SU-DHL-6 (cell line): Measurements from ENCODE around the gene CEP85.

Experiments used
- H2AFZ ChIP-seq: fragments of 200-600 bp; sonication (generic); 2 replicates; pipeline ENCODE4 v1.6.1; 2014; ENCODE audit warnings: low read depth, mild to moderate bottlenecking, moderate library complexity, mixed read lengths, antibody characterized with exemption, low read length; ENCODE audit not compliant: severe bottlenecking
- H3F3A ChIP-seq: fragments of 200-600 bp; shearing (Covaris generic); 2 replicates; pipeline ENCODE4 v1.6.0; 2016; ENCODE audit warnings: antibody characterized with exemption, mild to moderate bottlenecking; ENCODE audit not compliant: insufficient read depth
- H3K27ac ChIP-seq: fragments of 200-600 bp; sonication (generic); 2 replicates; pipeline ENCODE4 v1.5.1; 2016; ENCODE audit warnings: low read depth, mild to moderate bottlenecking, low read length, moderate library complexity, mixed read lengths
- H3K27me3 ChIP-seq: fragments of 200-600 bp; sonication (generic), shearing (Covaris generic); 2 replicates; pipeline ENCODE4 v1.6.0; 2014; ENCODE audit warnings: mild to moderate bottlenecking, low read length
- H3K36me3 ChIP-seq: fragments of 200-600 bp; sonication (generic); 2 replicates; pipeline ENCODE4 v1.6.1; 2014; ENCODE audit warnings: mild to moderate bottlenecking, low read length, mixed read lengths
- H3K4me2 ChIP-seq: fragments of 300-600, 200-600 bp; shearing (Covaris generic), sonication (generic); 2 replicates; pipeline ENCODE4 v1.6.0; 2014; ENCODE audit warnings: low read length, low read depth, mild to moderate bottlenecking; ENCODE audit not compliant: poor library complexity, severe bottlenecking
- H3K4me3 ChIP-seq: fragments of 200-600 bp; sonication (generic); 2 replicates; pipeline ENCODE4 v1.5.1; 2014; ENCODE audit warnings: antibody characterized with exemption, low read length, mild to moderate bottlenecking, mixed read lengths; ENCODE audit not compliant: insufficient read depth, poor library complexity, severe bottlenecking
- H3K79me2 ChIP-seq: fragments of 200-600 bp; sonication (generic); 2 replicates; pipeline ENCODE4 v1.6.1; 2014; ENCODE audit warnings: mild to moderate bottlenecking, low read length, moderate library complexity; ENCODE audit not compliant: insufficient read depth
- H3K9ac ChIP-seq: fragments of 200-600 bp; sonication (generic); 2 replicates; pipeline ENCODE4 v1.7.0; 2014; ENCODE audit warnings: mild to moderate bottlenecking, low read length
- H3K9me2 ChIP-seq: fragments of 200-600 bp; sonication (generic); replicated peaks from 2 replicates; pipeline ENCODE4 v1.6.1; 2014; ENCODE audit warnings: low read length; ENCODE audit not compliant: insufficient read depth
- H3K9me3 ChIP-seq: fragments of 200-600 bp; sonication (generic); 2 replicates; pipeline ENCODE4 v1.6.1; 2014; ENCODE audit warnings: low read length, mixed read lengths; ENCODE audit not compliant: insufficient read depth
- H4K20me1 ChIP-seq: fragments of 200-600 bp; sonication (generic); 2 replicates; pipeline ENCODE4 v1.6.1; 2014; ENCODE audit warnings: low read depth, mild to moderate bottlenecking, antibody characterized with exemption, low read length, moderate library complexity, mixed read lengths
- EZH2phosphoT487 ChIP-seq: fragments of 200-600 bp; sonication (generic), shearing (Covaris generic); conservative IDR thresholded peaks from 2 replicates; pipeline ENCODE4 v1.6.1; 2018; ENCODE audit warnings: mild to moderate bottlenecking, antibody characterized with exemption, low read length, moderate library complexity, mixed read lengths
- TF ChIP-seq, protein P1 (sequence below): fragments of 200-600 bp; sonication (generic); IDR thresholded peaks from one replicate; pipeline ENCODE4 v1.5.1; 2017; ENCODE audit warnings: antibody characterized with exemption, mild to moderate bottlenecking, low read length, moderate library complexity; ENCODE audit not compliant: insufficient read depth, poor library complexity, severe bottlenecking

Gene CEP85

DNA sequence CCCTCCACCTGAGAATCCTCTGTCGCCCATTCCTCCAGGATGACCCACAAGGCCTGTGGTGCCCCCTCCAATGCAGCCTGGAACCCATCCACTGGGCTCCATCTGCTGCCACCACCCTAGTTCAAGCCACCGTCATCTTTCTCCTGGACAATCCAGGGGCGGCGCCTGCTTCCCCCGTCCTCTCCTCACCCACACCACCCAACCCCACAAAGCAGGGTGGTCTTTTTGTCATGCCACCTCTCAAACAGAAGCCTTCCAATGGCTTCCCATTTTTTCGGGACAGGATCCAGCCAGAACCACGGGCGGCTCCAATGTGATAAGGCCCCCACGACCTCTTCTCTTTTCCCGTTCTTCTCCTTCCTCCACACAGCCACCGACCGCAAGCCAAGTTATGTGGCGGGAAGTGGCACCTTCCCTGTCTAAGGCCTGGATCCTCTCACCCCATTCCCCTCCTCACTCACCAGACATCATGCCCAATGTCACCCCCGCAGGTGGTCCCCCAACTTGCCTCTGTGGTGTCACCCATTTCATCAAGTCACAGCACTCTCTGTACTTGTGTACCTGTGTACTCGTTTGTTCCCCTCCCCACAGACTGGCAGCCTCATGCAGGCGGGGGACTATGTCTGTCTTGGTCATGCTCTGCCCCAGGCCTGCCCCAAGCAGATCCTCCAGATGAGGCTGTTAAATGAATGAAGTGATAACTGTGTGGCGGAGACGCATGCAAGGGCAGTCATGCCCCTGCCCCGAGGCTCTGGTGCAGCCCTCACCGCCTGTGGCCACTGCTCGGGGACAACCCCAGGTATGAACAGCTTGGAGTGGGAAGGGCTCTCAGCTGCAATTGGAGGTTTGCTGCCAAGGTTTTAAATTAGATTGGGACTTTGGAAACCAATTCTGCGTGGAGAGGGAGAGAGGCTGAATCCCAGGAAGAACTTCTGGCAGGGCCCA lies 61.5 kb downstream of the CEP85 start:
- no peaks in the 10 kb centered on the region for H3K27me3 ChIP-seq
- no peak for TF ChIP-seq EZH2phosphoT487
- TF ChIP-seq, protein P1, sequence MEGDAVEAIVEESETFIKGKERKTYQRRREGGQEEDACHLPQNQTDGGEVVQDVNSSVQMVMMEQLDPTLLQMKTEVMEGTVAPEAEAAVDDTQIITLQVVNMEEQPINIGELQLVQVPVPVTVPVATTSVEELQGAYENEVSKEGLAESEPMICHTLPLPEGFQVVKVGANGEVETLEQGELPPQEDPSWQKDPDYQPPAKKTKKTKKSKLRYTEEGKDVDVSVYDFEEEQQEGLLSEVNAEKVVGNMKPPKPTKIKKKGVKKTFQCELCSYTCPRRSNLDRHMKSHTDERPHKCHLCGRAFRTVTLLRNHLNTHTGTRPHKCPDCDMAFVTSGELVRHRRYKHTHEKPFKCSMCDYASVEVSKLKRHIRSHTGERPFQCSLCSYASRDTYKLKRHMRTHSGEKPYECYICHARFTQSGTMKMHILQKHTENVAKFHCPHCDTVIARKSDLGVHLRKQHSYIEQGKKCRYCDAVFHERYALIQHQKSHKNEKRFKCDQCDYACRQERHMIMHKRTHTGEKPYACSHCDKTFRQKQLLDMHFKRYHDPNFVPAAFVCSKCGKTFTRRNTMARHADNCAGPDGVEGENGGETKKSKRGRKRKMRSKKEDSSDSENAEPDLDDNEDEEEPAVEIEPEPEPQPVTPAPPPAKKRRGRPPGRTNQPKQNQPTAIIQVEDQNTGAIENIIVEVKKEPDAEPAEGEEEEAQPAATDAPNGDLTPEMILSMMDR, result no peak

DNA sequence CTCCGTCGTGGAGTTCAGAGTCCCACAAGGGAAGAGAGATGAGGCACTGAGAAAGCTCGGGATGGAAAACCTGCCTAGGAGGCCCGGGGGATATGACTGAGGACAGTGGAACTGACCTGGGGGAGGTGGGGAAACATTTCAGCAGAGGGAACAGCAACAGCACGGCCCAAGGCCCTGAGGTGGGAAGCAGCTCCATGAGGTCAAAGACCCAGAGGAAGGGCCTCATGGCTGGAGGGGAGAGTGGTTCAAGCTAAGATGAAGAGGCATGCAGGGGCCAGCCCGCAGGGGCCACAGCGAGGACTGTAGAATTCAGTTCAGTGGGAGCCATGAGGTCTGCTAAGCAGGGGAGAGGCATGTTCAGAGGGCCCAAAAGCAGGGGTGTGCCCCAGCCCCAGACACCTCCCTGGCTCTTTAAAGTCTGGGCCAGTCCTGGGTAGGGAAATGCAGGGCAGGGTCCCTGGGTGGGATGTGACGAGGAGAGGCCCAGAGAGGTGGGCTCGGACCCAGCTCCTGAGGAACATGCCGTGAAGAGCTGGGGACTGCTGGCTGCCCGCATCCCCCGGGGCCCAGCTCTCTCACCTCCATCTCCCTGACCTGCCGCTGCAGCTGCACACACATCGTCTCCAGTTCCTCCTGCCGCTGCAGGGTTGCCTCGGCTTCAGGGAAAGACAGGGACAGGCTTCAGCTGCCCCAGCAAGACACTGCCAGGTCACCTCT lies 62.5 kb downstream of the CEP85 start:
- TF ChIP-seq, protein P1, result no peak
- no peak for TF ChIP-seq EZH2phosphoT487
- H3K79me2 ChIP-seq, result no peaks in the 10 kb centered on the region
- no peaks in the 10 kb centered on the region for H3K9me3 ChIP-seq
- H3K9me2 ChIP-seq, result no peaks in the 10 kb centered on the region
- no peak overlapping the region for H3K9ac ChIP-seq
- H4K20me1 ChIP-seq, result no peaks in the 10 kb centered on the region
- H3K4me3 ChIP-seq, result no peak overlapping the region
- no peak overlapping the region for H3K4me2 ChIP-seq
- H2AFZ ChIP-seq, result no peak overlapping the region
- no peaks in the 10 kb centered on the region for H3K27me3 ChIP-seq
- H3K27ac ChIP-seq, result no peak overlapping the region
- H3F3A ChIP-seq, result no peaks in the 10 kb centered on the region
- no peaks in the 10 kb centered on the region for H3K36me3 ChIP-seq

More for the DNA sequence above, 61.5 kb downstream of the CEP85 start:
- H3K4me2 ChIP-seq, result no peak overlapping the region
- H3K9me3 ChIP-seq, result no peaks in the 10 kb centered on the region
- H3K79me2 ChIP-seq, result no peaks in the 10 kb centered on the region
- no peak overlapping the region for H3K27ac ChIP-seq
- no peak overlapping the region for H3K9ac ChIP-seq
- peaks cover 1% of the 10 kb centered on the region for H3F3A ChIP-seq
- H4K20me1 ChIP-seq, result no peaks in the 10 kb centered on the region
- no peak overlapping the region for H3K4me3 ChIP-seq
- H2AFZ ChIP-seq, result no peak overlapping the region
- no peaks in the 10 kb centered on the region for H3K36me3 ChIP-seq
- H3K9me2 ChIP-seq, result no peaks in the 10 kb centered on the region

DNA sequence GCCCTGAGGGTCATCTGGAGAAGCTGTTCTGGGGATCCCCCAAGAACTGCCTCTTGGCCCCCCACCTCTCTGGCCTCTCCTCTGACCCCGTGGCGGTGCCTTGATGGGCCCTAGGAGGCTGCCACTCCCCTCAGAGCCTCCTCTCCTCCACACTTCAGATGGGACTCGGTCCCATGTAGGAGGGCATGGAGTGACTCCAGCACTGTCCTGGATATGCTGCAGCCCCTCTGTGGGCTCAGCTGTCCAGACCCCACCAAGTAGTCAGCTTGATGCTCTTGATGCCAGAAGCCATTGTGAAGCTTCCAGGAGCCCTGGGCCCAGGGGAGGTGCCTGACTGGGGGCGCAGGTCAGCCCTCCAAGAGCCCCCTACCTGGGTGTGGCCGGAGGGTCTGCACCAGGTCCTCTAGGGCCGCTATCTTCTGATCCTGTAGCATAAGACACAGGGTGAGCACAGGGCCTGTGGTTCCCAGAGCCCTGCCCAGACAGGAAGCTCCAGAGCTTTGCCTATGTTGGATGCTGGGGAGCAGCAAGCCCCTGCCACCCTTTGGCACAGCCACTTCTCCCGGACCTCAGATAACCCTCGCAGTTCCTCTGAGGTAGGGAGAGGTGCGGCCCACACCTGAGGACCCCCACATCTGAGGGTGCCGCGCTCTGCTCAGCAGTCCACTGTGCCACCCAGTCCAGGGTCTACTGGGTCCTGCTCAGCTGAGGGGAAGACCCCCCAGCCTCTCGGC lies 63.2 kb downstream of the CEP85 start:
- Histone ChIP-seq H3K9me2 (no peaks in the 10 kb centered on the region), H3F3A (no peaks in the 10 kb centered on the region), H2AFZ (no peak overlapping the region), H3K27ac (no peak overlapping the region), H3K27me3 (no peaks in the 10 kb centered on the region), H3K36me3 (no peaks in the 10 kb centered on the region), H3K79me2 (no peaks in the 10 kb centered on the region), H4K20me1 (no peaks in the 10 kb centered on the region), H3K4me2 (no peak overlapping the region), H3K9me3 (no peaks in the 10 kb centered on the region), H3K9ac (no peak overlapping the region), H3K4me3 (no peak overlapping the region)
- no peak for TF ChIP-seq EZH2phosphoT487
- TF ChIP-seq, protein P1, result no peak
